22Rv1 (cell line): ENCODE results near the gene DCUN1D3.

ENCODE experiments used
- ZFX ChIP-seq: fragments of 450-650 bp; IDR thresholded peaks from 2 replicates; pipeline ENCODE4 v1.6.1; 2017; ENCODE audit warnings: antibody characterized with exemption, borderline replicate concordance
- TF ChIP-seq, protein P1 (sequence below): fragments of 450-650 bp; IDR thresholded peaks from 2 replicates; pipeline ENCODE4 v1.5.1; 2017; ENCODE audit warnings: mild to moderate bottlenecking

- TF ChIP-seq, protein P1, sequence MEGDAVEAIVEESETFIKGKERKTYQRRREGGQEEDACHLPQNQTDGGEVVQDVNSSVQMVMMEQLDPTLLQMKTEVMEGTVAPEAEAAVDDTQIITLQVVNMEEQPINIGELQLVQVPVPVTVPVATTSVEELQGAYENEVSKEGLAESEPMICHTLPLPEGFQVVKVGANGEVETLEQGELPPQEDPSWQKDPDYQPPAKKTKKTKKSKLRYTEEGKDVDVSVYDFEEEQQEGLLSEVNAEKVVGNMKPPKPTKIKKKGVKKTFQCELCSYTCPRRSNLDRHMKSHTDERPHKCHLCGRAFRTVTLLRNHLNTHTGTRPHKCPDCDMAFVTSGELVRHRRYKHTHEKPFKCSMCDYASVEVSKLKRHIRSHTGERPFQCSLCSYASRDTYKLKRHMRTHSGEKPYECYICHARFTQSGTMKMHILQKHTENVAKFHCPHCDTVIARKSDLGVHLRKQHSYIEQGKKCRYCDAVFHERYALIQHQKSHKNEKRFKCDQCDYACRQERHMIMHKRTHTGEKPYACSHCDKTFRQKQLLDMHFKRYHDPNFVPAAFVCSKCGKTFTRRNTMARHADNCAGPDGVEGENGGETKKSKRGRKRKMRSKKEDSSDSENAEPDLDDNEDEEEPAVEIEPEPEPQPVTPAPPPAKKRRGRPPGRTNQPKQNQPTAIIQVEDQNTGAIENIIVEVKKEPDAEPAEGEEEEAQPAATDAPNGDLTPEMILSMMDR, result no peak
- TF ChIP-seq ZFX, result no peak
Measured at GRCh38 chr16:20906341-20907255, 6.4 kb upstream of the DCUN1D3 start.
